GOT3 (cell line): Measurements from ENCODE around the gene SFXN5.

ENCODE experiments used
- DNase-seq: peaks from one replicate; lab custom pipeline; 2025; ENCODE audit warnings: mixed read lengths; lab: John Stamatoyannopoulos, UW

The SFXN5 gene

DNA sequence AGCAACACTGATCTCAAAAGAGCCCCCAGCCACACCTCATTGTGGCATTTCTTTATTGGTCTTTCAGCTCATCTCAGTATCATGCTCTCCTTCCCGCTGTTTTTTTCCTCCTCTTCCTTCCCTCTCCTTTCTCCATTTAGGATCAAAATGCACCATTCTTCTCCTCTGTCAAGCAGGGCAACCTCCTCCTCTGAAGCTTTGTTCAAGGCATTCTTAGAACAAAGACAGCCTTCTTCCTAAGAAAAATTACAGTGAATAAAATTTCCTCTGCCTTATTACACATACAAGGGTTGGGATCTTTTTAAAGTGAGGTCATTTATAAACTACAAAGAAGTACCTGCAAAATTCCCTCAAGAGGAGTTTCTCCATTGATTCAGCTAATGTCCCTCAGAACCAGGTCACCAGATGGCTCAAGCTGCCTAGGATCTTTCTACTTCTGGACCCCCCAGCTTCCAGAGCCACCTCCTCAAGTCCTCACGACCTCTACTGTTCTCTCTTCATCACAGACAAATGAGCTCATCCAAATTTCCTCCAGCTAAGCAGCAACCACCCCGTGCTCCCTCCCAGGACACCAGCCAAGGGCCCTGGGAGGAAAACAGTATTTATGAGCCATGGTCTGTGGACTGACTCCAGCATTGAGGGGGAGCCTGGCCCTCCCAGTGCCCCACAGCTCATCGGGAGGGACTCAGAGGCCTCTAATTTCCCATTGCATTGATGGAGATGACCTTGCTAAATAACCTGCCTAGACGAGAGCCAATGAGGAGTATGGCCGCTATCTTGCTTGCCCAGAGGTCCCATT lies 18.0 kb downstream of the SFXN5 start:
- DNase-seq, result no peak

- DNase-seq, result no peak
Measured at GRCh38 chr2:73050121-73050545, 21.4 kb downstream of the SFXN5 start.

- DNase-seq, result no peak
Measured at GRCh38 chr2:73043929-73044832, 27.3 kb downstream of the SFXN5 start.

DNA sequence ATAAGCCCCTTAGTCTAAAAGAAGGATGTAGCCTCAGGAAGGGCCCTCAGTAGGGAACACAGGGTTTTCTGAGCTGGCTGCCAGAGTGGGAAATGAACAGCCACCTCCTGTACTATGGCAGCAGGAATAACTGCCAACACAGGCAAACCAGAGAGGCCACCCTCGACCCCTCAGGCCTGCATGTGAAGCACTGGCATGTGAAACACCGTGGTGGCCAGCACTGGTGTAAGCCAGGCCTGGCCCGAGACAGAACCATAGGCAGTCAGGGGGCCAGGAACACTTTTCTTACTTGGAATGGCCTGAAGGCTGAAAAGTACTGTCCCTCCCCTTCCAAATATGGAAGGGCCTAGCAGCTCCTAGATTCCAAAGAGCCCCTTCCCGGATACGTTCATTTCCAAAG lies 28.2 kb downstream of the SFXN5 start:
- no peak for DNase-seq

GRCh38 chr2:73037947-73038585 lies 33.4 kb downstream of the SFXN5 start:
- DNase-seq, result no peak

- DNase-seq, result no peak
Measured at GRCh38 chr2:73036766-73037165, 34.7 kb downstream of the SFXN5 start.

DNA sequence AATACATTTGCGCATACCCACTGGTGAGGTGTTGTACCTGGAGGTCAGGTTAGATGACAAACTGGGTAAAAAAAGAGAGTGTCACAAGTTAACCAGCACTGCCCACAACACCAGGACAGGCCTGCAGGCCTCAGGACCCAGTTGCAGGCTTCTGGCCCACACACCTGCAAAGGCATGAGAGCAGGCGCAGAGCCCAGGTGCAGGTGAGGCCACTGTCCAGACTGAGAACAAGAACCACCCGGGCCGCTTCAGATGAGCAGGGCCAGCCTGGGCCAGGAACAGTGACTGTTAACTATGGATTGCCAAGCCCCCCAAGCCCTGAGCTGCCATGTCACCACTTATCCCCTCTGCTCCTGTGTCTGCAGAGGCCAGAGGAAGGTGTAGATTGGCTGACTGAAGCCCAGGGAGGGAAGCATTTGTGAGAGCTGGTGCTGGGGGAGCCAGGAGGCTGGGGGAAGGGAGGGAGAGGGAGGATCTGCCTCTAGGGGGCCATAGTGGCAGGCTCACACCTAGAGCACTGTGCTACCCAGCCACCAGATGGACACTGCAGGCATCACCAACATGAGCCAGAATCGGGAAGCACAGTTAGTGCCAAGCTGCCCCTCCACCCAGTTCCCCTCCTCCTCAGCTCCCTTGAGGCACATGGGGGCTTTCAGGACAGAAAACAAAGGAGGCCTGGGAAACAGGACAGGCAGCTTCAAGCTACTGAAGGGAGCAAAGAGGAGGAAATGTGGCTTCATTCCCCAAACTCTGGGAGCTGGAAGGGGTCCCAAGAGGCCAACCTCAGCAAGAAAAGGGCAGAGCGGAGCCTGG lies 35.4 kb downstream of the SFXN5 start:
- DNase-seq, result no peak

DNA sequence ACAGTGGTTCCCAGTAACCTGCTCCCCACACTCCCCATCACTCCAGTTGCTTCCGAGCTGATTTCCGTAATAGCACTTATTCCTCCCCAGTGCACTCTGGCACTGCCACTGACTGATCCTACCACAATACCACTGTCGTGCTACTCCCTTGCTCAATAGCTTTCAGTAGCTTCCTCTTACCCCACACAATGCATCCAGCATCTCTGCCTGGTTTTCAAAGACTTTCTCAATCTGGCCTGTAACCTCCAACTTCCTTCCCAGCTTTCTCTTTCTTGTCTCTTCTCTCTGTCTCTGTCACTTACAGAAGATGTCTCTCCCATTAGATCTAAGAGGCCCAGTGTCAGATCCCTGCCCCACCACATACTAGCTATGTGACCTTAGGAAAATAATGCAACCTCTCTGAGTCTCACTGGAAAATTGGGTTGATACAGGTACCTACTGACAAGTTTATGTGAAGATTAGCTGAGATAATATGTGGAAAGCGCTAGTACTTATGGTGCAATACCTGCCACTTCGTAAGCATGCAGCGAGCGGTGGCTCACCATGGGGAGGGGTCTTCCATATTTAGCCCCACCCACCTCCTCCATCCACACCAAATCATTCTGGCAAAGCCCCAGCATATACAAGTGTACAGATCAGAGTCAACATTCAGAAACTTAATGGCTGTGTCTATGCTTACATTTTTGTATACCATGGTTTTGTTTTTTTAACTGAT lies 36.7 kb downstream of the SFXN5 start:
- DNase-seq, result no peak

GRCh38 chr2:73033766-73034381 lies 37.6 kb downstream of the SFXN5 start:
- no peak for DNase-seq

DNA sequence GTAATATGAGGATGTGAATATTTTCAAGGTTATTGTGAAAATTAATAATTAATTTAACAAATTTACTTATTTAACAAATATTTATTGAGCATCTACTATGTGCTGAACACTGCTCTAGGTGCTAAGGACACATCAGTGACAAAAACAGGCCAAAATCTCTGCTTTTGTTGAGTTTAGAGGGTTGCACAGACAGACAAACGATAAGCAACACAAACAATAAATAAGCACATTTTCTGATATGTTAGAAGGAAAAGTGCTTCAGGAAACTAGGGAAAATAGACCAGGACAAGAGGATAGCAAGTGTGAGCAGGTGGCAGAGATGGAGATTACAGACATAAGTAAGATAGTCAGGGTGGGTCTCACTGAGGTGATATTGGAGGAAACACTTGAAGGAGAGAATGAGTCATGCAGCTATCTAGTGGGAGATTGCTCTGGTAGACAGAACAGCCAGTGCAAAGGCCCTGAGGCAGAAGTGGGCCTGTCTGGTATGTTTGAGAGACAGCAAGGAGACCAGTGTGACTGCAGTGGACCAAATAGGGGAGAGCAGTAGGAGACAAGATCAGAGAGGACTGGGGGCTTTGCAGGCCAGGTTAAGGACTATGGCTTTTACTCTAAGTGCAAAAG lies 38.3 kb downstream of the SFXN5 start:
- DNase-seq, result no peak

DNA sequence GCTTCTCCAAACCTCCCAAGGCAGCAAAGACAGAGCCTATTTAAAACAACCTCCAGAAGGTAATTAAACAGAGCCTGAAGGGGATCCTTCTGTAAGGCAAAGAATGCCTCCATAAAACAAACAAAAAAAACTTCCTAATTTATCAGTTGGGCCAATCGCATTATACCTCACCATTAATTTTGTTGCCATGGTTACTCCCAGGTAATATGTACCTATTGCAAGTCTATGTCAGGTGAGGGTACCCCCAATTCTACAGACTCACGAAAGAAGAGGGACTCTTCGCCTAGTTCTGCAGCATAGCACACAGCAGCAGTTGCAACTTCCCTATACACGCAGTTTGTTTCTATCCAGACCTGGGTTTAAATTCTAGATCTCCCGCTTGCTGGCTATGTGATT lies 38.8 kb downstream of the SFXN5 start:
- DNase-seq, result no peak

GRCh38 chr2:73031725-73032701 lies 39.5 kb downstream of the SFXN5 start:
- no peak for DNase-seq

DNA sequence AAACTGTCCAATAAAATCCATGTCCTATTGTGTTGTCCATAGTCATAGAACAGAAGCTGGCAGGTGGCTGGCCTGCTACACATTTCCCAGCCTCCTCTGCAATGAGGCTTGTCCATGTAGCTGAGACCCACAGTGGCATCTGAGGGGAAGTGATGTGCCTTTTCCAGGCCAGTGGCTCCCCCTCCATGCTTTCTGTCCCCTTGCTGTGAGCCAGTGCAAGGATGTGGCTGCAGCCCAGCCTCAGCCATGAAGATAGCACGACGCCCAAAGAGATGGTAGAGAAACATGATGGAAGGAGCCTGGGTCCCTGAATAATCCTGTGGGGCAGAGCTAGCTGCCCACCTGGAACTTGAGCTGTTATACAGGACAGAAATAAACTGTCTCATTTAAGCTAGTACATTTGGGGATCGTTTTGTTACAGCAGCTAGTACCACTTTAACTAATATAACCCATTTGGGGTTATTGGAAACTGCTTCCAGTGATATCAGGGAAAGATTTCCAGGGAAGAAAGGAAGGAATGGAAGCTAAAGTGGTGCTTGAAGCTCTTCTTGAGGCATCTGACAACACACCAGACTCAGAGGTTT lies 40.3 kb downstream of the SFXN5 start:
- no peak for DNase-seq

DNA sequence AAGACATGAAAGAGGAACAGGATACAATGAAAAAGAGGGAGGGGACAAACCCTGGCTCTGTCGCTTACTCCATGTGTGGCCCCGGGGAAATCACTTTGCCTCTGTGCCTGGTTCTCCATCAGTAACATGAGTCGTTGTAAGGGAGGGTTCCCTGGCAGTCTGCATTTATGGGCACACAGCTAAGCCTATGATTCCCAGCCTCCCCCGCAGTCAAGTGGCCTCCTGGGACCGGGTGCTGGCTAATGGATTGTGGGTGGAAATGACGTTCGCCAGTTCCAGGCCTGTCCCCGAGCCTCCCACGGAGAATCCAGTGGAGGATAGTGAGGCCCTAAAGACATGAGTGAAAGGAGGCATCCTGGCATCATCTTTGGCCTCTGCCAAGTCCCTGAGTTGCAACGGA lies 42.7 kb downstream of the SFXN5 start:
- DNase-seq, result no peak

DNA sequence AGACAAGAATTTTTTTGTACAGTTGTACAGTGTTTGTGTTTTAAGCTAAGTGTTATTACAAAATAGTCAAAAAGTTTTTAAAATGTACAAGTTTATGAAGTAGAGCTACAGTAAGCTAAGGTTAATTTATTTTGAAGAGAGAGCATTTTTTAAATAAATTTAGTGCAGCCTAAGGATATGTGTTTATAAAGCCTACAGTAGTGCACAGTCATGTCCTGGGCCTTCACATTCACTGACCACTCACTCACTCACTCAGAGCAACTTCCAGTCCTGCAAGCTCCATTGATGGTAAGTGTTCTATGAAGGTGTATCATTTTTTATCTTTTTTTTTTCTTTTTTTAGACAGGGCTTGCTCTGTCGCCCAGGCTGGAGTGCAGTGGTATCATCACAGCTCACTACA lies 44.2 kb downstream of the SFXN5 start:
- DNase-seq, result no peak

- no peak for DNase-seq
Measured at GRCh38 chr2:73023497-73023896, 48.0 kb downstream of the SFXN5 start.

GRCh38 chr2:73022024-73022568 lies 49.4 kb downstream of the SFXN5 start:
- DNase-seq, result no peak

DNA sequence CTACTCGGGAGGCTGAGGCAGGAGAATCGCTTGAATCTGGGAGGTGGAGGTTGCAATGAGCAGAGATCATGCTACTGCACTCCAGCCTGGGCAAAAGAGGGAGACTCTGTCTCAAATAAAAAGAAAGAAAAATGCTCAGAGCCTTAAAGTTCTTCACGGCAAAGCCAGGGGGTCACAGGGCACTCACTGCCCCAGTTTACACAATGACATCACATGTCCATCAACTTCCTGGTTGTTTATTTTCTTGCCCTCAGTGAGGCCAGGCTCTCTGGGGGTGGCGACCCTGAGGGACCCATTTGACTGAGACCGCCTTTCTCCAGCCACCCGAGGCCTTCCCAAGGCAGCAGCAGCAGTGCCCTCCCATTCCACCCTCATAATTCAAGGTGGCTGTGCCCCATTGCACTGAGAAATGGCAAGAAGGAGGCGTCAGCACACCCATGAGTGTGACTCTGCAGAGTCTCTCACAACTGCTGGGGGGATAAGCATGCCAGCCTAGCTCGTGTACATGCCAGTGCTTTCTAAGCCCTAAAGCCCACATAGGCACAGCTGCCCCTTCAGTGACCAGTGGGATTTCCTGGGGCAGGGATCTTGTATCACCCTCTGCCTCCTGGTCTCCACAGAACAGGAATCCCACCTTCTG lies 50.0 kb downstream of the SFXN5 start:
- DNase-seq, result no peak
